Measurements from ENCODE around the gene ELAVL3. TPM values are rescaled to one million over a fixed set of nuclear protein-coding genes. Genes with fewer than 3 reads are reported as not detected.

ELAVL3 gene
- total RNA-seq (under 1 TPM in 1 of 6 donors, not detected in 5; 0.15 TPM), polyA plus RNA-seq (under 1 TPM; 0.08 to 0.16 TPM)

GRCh38 chr19:11480715-11481533 is at the start of gene ELAVL3:
ELAVL3 (minus strand) TSS chr19:11481046; CDS start chr19:11480608, 438 bp downstream.
- WGBS, 2 donors: 9 to 12% methylated on average over 56 to 76 of the region's 77 CpGs
- intact Hi-C loops (cut with DNase I): loop anchor here in 1 of 3 donors (10.0 kb wide), 1 partner anchor 186 kb away; the partner anchor contains the start of gene TSPAN16
- peak in 1 of 6 donors; percentile 70 for DNase-seq

GRCh38 chr19:11530432-11530831 is 49.6 kb upstream of the ELAVL3 start:
- no peak for FAIRE-seq

More at GRCh38 chr19:11480715-11481533, at the start of gene ELAVL3:
- FAIRE-seq (no peak), ATAC-seq (no peak)
- peaks cover 0 to 15% (median 5%) of the 10 kb centered on the region in 4 donors for H3K27me3 ChIP-seq
- H3K27ac ChIP-seq: no peak within 1 kb of the TSS
- peaks cover 0 to 5% (median 0%) of the 10 kb centered on the region in 3 donors for H3K36me3 ChIP-seq
- TF ChIP-seq, protein P1, sequence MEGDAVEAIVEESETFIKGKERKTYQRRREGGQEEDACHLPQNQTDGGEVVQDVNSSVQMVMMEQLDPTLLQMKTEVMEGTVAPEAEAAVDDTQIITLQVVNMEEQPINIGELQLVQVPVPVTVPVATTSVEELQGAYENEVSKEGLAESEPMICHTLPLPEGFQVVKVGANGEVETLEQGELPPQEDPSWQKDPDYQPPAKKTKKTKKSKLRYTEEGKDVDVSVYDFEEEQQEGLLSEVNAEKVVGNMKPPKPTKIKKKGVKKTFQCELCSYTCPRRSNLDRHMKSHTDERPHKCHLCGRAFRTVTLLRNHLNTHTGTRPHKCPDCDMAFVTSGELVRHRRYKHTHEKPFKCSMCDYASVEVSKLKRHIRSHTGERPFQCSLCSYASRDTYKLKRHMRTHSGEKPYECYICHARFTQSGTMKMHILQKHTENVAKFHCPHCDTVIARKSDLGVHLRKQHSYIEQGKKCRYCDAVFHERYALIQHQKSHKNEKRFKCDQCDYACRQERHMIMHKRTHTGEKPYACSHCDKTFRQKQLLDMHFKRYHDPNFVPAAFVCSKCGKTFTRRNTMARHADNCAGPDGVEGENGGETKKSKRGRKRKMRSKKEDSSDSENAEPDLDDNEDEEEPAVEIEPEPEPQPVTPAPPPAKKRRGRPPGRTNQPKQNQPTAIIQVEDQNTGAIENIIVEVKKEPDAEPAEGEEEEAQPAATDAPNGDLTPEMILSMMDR (IDR thresholded peaks at IDR 0.05): no peak
- H3K4me1 ChIP-seq: peaks cover 0 to 17% (median 14%) of the 10 kb centered on the region in 3 donors
- H3K9me3 ChIP-seq: no peaks in the 10 kb centered on the region
- H3K4me3 ChIP-seq: peak within 1 kb of the TSS in 1 of 4 donors; percentile 25

DNA sequence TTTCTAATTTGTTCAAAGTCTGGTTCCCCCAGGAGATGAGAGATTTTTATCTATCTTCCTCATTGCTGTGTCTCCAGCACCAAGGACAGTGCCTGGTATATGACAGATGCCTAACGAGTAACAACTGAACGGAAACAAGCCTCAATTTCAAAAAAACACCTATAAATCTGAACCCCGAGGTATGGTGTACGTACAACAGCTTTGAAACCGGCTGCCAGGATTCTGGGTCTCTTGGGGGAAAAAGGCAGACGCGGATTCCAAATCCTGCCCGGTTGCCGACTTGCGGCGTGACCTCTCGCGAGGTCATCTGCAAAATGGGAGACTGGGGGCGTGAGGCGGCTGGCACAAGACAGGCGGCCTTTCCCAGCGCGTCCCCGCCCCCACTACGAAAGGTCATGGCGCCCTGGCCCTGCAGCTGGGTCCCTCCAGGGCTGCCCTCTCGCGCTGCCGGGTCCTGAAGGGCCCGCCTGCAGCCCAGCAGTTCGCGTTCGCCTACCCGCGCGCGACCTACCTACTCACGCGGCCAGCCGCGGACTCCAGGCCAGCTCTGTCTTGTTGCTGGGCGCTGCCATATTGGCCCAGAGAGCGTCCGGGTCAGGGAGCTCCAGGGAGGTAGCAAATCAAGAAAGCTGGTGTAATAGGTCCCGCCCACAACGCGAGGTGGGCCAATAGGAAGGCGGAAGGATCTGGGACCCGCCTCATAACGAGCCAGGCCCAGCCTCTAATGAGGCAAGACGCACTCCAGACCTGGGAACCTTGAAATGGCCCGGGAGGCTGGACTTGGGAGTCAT is 47.9 kb upstream of the ELAVL3 start, which contains the start of gene ECSIT:
ECSIT (minus strand) TSS at position 584 of the 791 bp plus-strand sequence. CDS start 9,964 bp downstream, outside the sequence.
- Histone ChIP-seq H3K4me3 (peak within 1 kb of the TSS; percentile 66 to 82 (median 76)), H3K9me3 (no peaks in the 10 kb centered on the region), H3K27ac (peak within 1 kb of the TSS; percentile 83 to 89 (median 85)), H3K27me3 (no peaks in the 10 kb centered on the region), H3K4me1 (peaks cover 8 to 11% (median 10%) of the 10 kb centered on the region in 3 donors), H3K36me3 (no peaks in the 10 kb centered on the region)
- ATAC-seq: peak; percentile 98 to 99 (median 98)
- FAIRE-seq: peak; percentile 94
- TF ChIP-seq, protein P1 (IDR thresholded peaks at IDR 0.05): peak in 1 of 4 donors; percentile 12
- WGBS, 2 donors: 0% methylated on average over 35 to 47 of the region's 47 CpGs
- intact Hi-C loops (cut with DNase I): no loop called here
- DNase-seq: peak; percentile 91 to 99 (median 98)

More at GRCh38 chr19:11530432-11530831, 49.6 kb upstream of the ELAVL3 start:
- TF ChIP-seq, protein P1 (IDR thresholded peaks at IDR 0.05): no peak
- H3K4me3 ChIP-seq: no peak overlapping the region
- H3K27me3 ChIP-seq: no peaks in the 10 kb centered on the region
- intact Hi-C loops (cut with DNase I): no loop called here
- H3K27ac ChIP-seq: no peak overlapping the region
- no peaks in the 10 kb centered on the region for H3K36me3 ChIP-seq
- WGBS, 2 donors: 19 to 27% methylated on average over 9 of the region's 9 CpGs
- ATAC-seq (peak; percentile 26 to 55 (median 42)), DNase-seq (peak; percentile 68 to 93 (median 78))
- H3K9me3 ChIP-seq: no peaks in the 10 kb centered on the region
- peaks cover 8 to 11% (median 10%) of the 10 kb centered on the region in 3 donors for H3K4me1 ChIP-seq

- no peak for ATAC-seq
- Histone ChIP-seq H3K27ac (no peak overlapping the region), H3K27me3 (no peaks in the 10 kb centered on the region), H3K9me3 (no peaks in the 10 kb centered on the region), H3K36me3 (peaks cover 0 to 10% (median 0%) of the 10 kb centered on the region in 3 donors), H3K4me1 (no peaks in the 10 kb centered on the region), H3K4me3 (no peak overlapping the region)
- TF ChIP-seq, protein P1 (IDR thresholded peaks at IDR 0.05): no peak
- 89 to 90% methylated on average over 9 of the region's 9 CpGs for WGBS, 2 donors
- intact Hi-C loops (cut with DNase I): no loop called here
- DNase-seq: no peak
- FAIRE-seq: no peak
These were observed 38.3 kb upstream of the ELAVL3 start for GRCh38 chr19:11519138-11519537.
